NCI-H2196 (cell line): ENCODE results near the gene PEX26.
"Not testable (repeated sequence)": the region's sequence is repeated elsewhere in the genome, so short reads cannot be mapped to it uniquely, and the experiment has no call there.

Source experiments
- DNase-seq: peaks from one replicate; lab custom pipeline; 2025; ENCODE audit not compliant: unreplicated experiment; lab: John Stamatoyannopoulos, UW

The PEX26 gene

GRCh38 chr22:18077639-18078328, at the start of gene PEX26:
PEX26 (plus strand) TSS chr22:18077990; CDS start chr22:18078377, 387 bp downstream.
- peak; percentile 94 for DNase-seq

- no peak for DNase-seq
Measured at GRCh38 chr22:18028817-18029527, 48.8 kb upstream of the PEX26 start.

- DNase-seq: no peak
Measured at GRCh38 chr22:18029686-18030267, 48.0 kb upstream of the PEX26 start.

DNA sequence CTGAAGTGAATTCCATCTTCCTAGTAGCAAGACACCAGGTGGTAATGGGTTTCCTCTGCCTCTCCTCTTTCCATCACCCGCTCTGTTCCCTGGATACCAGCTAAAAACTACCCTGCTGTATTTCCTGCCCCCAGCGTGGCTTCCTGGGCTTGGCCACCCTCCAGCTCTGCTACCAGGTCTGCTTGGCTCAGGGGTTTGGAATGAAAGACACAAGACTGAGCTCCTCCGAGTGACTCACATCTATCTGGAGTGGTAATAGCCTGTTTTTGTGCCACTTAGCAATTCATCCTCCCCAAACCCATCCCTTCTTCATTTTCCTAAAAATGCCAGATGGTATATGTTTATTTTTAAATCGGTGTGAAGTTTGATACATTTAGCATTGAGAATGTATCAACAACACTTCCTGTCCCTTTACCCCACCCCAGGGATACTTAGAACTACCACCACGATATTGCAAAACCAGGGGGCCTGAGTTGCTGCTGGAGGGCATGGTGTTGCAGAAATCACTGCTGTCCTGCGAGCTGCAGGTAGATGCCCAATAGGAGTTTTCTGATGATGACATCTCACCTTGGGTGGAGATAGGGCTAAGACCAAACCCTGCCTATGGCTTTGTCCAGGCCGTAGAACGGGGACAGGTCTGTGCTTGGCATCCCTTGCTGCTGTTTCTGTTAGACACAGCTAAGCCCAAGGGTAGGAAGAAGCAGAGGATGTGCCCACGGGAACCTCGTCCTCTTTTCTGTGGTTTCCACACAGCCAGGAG, 45.9 kb upstream of the PEX26 start:
- peak; percentile 56 for DNase-seq

DNA sequence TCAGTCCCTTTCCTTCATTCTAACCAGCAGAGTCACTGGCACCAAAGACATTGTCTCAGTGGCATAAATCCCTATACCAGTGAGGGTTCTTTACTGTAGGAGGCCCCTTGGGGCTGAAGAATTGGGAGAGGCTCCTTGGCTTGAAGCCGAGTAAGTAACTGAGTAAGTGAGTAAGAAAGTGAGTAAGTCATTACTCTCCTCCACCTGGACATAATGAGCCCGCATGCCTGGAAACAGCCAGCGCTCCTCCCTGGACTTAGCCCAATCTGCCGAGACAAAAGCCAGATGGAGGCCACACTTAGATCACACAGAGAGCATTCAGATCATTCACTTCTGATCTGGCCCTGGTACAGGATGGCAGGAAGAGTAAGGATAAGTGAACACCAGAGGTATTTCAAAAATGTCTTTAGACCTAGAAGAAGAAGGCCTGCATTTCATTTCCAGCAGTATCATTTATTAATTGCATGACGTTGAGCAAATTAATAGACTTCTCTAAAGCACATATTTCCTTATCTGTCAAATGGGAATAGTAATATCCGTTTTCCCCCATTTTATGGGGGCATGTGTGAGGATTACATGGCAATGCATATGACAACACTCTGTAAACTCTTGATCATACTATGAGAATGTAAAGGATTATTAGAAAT, 45.2 kb upstream of the PEX26 start:
- DNase-seq: no peak

DNA sequence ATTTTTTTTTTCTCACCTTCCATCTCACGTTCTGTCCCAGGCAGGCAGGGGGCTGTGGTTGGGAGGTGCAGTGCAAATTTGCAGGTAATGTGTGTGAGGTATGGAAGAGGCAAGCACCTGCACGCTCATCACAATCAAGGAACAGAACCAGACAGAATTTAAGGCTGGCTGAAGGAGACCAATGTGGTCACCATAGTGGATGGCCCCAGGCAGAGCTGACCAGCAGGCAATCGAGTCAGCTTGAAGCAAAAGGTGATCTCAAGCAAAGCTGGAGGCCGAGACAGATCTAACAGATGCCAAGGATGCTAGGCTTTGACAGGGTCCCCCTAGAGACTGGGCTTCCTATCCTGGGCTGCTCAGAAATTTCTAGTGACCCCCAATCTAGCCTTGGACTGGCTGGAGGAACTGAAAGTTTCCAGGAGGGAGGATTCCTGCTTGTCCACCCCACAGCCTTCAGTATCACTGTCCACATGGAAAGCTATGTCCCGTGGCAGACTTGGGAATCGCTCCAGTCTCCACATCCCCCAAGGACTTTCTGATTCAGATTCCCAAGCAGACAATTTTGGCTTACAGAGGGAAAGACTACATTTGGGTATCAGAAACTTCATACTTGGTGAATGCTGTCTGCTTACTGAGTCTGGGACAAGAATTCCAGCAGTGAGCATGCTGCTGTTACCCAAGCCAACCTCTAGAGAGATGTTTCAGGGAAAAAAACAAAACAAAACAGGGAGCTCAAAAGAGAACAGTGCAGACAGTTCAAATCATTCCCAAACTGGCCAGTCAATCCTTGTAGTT, 44.4 kb upstream of the PEX26 start:
- DNase-seq: no peak

DNA sequence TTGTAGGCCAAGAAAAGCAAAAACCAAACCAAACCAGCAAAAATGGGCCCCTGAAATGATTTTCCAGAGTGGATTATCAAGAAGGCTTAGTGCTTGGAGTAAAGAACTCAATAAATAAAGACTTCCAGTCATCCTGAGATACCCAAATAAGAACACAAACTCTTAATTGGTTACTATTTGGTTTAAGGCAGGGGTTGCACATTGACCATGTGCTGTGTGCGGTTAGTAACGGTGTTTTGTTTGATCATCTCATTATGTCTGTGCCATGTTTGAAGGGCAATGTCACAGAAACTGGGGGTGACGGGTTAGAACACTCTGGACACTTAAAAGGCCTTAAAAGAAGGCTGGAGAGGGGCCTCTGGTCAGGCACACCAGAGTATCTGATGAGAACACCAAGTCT, 43.7 kb upstream of the PEX26 start:
- DNase-seq: no peak

- peak; percentile 76 for DNase-seq
Measured at GRCh38 chr22:18035751-18036150, 42.0 kb upstream of the PEX26 start.

GRCh38 chr22:18040898-18041297, 36.9 kb upstream of the PEX26 start:
- not testable (repeated sequence) for DNase-seq

- no peak for DNase-seq
Measured at GRCh38 chr22:18042685-18043084, 35.1 kb upstream of the PEX26 start.

DNA sequence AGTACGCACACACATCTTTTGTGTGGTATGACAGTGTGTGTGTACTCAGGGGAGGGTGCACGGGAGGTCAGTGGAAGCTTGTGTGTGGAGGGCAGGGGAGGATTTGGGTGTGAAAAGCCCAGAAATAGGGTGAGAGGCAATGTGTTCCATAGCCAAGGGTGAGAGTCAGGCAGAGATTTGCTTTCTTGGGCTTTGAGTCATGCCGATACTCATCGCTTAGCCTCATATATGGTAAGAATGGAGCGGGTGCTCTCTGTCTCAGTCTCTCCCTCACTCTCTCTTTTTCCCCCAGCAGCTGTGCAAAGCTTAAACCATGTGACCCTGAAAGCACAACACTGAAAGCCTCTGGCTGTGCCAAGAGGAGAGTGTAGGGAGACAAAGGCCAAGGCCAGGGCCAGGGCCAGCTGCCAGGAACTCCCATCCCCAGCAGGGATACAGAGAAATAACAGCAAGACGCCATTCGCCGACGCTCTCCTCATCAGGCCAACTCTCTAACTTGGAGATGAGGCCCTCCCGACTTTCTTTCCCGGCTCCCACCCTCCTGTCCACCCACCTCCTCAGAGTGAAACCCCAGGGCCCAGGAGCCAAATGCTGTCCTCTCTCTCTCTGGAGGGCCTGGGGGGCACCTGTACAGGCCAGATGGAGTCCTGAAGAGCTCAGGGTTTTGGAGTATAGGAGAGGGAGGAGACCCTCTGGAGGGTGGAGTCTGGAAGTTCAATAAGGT, 33.1 kb upstream of the PEX26 start:
- DNase-seq: peak; percentile 91

- DNase-seq: no peak
Measured at GRCh38 chr22:18045794-18046193, 32.0 kb upstream of the PEX26 start.

- DNase-seq: no peak
Measured at GRCh38 chr22:18048041-18048440, 29.7 kb upstream of the PEX26 start.

DNA sequence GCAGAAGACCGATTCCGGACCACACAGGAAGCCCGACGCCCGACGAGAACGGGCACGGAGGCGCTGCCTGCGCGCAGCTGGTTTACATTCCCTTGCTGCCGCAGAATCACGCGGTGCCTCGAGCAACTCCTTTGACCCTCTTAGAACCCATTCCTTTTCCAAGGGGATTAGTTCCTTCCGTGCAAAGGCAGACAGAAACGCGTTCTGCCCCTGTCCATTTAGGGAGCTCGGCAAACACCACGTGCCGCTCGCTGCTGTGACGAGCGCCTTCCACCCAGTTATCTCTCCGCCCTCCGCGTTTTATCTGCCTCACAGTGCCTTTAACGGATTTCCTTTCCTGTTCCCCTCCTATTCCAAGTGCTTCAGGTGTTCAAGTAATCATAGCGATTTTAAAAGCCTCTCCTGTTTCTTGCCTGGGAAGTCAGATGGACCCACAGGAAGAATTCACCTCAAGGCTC, 29.3 kb upstream of the PEX26 start:
- no peak for DNase-seq

DNA sequence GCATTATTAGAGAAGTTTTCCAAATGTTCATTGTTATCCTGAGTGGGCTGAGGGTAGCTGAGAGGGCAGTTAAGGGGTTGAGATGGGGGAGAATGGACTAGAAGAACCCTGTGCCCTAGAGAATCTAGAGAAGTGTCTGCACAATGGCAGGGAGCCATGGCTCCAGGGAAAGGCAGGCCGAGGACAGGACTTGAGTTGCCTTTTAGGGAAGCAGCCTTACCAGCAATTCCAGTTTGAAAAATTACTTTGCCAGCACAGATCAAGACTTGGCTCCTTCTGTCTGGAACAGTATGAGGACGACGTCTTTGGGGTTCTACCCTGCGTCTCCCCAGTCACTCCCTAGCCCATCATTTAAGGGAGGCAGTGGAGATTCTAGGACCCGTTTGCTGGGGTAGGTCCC, 27.7 kb upstream of the PEX26 start:
- DNase-seq: no peak

- not testable (repeated sequence) for DNase-seq
Measured at GRCh38 chr22:18051113-18051512, 26.7 kb upstream of the PEX26 start.

DNA sequence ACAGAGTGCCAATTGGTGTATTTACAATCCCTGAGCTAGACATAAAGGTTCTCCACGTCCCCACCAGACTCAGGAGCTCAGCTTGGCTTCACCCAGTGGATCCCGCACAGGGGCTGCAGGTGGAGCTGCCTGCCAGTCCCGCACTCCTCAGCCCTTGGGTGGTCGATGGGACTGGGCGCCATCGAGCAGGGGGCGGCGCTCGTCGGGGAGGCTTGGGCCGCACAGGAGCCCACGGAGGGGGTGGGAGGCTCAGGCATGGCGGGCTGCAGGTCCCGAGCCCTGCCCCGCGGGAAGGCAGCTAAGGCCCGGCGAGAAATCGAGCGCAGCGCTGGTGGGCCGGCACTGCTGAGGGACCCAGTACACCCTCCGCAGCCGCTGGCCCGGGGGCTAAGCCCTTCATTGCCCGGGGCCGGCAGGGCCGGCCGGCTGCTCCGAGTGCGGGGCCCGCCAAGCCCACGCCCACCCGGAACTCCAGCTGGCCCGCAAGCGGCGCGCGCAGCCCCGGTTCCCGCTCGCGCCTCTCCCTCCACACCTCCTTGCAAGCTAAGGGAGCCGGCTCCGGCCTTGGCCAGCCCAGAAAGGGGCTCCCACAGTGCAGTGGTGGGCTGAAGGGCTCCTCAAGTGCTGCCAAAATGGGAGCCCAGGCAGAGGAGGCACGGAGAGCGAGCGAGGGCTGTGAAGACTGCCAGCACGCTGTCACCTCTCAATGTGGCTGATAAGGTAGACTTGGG, 24.4 kb upstream of the PEX26 start:
- not testable (repeated sequence) for DNase-seq

DNA sequence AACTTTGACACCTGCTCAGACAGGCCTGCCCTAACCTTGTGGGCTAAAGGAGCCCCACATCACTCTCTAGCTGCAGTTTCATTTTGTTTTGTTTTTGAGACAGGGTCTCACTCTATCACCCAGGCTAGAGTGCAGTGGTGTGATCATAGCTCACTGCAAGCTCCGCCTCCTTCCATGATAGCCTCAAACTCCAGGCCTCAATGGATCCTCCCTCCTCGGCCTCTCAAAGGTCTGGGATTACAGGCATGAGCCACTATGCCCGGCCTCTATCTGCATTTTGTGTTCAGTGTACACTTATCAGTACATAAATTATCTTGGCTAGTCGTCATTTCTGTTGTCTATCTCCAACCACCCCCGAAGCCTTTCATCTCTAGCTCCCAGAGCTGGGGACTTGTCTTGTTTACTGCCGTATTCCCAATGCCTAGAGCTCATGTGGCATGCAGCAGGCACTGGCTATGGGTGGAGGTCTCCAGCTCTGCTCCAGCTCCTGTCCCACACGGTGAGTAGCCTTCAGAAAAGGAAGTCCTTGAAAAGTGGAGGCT, 22.1 kb upstream of the PEX26 start:
- no peak for DNase-seq
